WERI-Rb-1 (cell line): Measurements from ENCODE around the gene RNF208.

Experiments used
- DNase-seq: peaks from one replicate; pipeline ENCODE4 v3.0.0-alpha.2; 2020
- H3K27ac ChIP-seq: fragments of 250-450 bp; sonication (Bioruptor Pico); 2 replicates; pipeline ENCODE4 v1.5.1; 2020; ENCODE audit warnings: mild to moderate bottlenecking, moderate library complexity
- H3K27me3 ChIP-seq: fragments of 250-450 bp; sonication (Bioruptor Pico); 2 replicates; pipeline ENCODE4 v1.5.1; 2021; ENCODE audit warnings: mild to moderate bottlenecking, low read depth, moderate library complexity; ENCODE audit not compliant: insufficient read depth, severe bottlenecking
- H3K36me3 ChIP-seq: fragments of 250-450 bp; sonication (Bioruptor Pico); 2 replicates; pipeline ENCODE4 v1.5.1; 2020; ENCODE audit warnings: mild to moderate bottlenecking, moderate library complexity
- H3K4me3 ChIP-seq: 2 replicates; pipeline ENCODE4 v1.5.1; 2011; ENCODE audit warnings: low read depth, mild to moderate bottlenecking, control low read depth, low read length
- H3K9me3 ChIP-seq: fragments of 250-450 bp; sonication (Bioruptor Pico); 2 replicates; pipeline ENCODE4 v1.5.1; 2021; ENCODE audit warnings: mild to moderate bottlenecking, moderate library complexity; ENCODE audit not compliant: severe bottlenecking
- TF ChIP-seq, protein P1 (sequence below): IDR thresholded peaks from 2 replicates; pipeline ENCODE4 v1.5.1; 2011; ENCODE audit warnings: low read depth, mild to moderate bottlenecking, control low read depth, inconsistent platforms, low read length

The RNF208 gene

DNA sequence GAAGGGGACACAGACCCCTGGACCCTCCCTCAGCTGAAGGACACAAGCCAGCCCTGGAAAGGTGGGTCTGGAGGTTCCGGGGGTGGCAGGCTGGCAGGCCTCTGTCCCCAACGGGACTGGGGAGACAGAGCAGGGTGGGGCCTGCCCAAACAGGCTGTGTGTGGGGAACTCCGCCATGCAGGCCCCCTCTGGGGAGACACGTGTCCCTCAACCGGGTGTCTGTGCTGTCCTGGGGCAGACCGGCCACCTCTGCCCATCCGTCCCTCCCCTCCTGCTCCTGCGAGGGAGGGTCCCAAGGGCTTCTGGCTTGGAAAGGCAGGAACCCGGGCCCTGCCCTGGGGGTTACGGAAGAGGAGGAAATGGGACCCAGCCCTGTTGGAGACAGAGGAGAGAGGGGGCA lies 10.1 kb upstream of the RNF208 start:
- Histone ChIP-seq H3K9me3 (no peaks in the 10 kb centered on the region), H3K27me3 (no peaks in the 10 kb centered on the region), H3K4me3 (no peak overlapping the region), H3K27ac (no peak overlapping the region), H3K36me3 (no peaks in the 10 kb centered on the region)
- TF ChIP-seq, protein P1, sequence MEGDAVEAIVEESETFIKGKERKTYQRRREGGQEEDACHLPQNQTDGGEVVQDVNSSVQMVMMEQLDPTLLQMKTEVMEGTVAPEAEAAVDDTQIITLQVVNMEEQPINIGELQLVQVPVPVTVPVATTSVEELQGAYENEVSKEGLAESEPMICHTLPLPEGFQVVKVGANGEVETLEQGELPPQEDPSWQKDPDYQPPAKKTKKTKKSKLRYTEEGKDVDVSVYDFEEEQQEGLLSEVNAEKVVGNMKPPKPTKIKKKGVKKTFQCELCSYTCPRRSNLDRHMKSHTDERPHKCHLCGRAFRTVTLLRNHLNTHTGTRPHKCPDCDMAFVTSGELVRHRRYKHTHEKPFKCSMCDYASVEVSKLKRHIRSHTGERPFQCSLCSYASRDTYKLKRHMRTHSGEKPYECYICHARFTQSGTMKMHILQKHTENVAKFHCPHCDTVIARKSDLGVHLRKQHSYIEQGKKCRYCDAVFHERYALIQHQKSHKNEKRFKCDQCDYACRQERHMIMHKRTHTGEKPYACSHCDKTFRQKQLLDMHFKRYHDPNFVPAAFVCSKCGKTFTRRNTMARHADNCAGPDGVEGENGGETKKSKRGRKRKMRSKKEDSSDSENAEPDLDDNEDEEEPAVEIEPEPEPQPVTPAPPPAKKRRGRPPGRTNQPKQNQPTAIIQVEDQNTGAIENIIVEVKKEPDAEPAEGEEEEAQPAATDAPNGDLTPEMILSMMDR = no peak
- no peak for DNase-seq

DNA sequence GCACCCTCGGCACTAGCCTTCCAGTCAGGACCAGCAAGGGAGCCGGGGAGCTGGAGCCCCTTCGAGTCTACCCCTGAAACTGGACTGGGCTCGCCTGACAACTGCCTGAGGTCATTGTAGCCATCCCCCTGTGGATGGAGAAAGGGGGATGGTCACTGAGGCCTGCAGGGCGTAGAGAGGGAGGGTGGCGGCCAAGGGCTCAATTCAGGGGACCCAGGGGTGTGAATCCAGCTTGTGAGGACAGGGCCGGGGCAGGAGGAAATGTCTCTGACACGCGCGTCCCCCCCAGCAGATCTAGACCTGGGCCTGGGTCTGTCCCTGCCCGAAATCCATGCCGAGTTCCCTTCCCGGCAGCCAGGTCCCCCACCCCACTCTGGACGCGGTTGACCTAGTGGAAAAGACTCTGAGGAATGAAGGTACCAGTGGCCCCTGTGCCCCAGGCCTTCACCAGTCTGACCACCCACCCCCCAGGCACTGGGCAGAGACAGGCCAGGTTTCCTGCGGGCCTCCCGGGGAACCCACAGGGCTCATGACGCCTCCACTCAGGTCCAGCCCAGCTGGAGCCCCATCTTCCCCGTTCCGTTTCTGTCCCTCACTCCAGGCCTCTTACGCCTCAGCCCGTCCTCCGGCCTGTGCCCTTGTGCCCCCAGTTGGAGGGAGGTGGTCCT lies 9.5 kb upstream of the RNF208 start:
- no peaks in the 10 kb centered on the region for H3K27me3 ChIP-seq

DNA sequence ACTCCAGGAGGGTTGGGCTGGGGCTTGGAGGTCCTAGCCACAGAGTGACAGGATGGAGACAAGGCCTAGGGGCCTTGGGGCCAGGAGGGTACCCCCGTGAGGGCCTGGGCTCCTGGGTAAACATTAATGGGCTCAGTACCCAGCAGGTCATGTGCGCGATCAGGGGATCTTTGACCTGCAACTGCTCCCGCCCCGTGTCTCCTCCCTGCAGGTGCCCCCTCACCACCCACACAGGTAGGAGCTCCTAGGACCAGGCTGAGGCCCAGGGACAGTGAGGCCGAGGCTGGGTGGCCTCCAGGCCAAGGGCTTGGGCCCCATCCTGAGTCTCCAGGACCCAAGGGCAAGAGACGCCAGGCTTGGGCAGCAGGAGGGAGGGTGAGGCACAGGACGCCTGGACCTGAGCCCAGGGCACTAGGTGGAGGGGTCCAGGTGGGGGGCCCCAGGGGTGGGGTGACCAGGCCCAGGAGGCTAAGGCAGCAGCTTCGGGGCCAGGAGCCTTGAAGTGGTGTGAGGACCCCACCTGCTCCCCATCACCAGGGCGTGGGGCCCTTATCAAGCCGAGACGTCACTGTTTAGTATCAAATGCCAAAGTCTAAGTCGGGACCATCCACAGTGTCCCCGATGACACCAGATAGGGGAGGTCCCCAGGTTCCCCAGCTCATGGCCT lies 8.8 kb upstream of the RNF208 start, which contains the start of gene SLC34A3:
Gene SLC34A3 (plus strand): TSS at position 197 of the 667 bp plus-strand sequence. CDS start 802 bp downstream, outside the sequence.
- no peak for DNase-seq
- Histone ChIP-seq H3K27ac (no peak within 1 kb of the TSS), H3K4me3 (no peak within 1 kb of the TSS), H3K36me3 (no peaks in the 10 kb centered on the region), H3K9me3 (no peaks in the 10 kb centered on the region), H3K27me3 (no peaks in the 10 kb centered on the region)
- TF ChIP-seq, protein P1 = no peak

More for the DNA sequence above, 9.5 kb upstream of the RNF208 start:
- Histone ChIP-seq H3K4me3 (no peak overlapping the region), H3K36me3 (no peaks in the 10 kb centered on the region), H3K27ac (no peak overlapping the region), H3K9me3 (no peaks in the 10 kb centered on the region)
- TF ChIP-seq, protein P1 = no peak
- DNase-seq = no peak

DNA sequence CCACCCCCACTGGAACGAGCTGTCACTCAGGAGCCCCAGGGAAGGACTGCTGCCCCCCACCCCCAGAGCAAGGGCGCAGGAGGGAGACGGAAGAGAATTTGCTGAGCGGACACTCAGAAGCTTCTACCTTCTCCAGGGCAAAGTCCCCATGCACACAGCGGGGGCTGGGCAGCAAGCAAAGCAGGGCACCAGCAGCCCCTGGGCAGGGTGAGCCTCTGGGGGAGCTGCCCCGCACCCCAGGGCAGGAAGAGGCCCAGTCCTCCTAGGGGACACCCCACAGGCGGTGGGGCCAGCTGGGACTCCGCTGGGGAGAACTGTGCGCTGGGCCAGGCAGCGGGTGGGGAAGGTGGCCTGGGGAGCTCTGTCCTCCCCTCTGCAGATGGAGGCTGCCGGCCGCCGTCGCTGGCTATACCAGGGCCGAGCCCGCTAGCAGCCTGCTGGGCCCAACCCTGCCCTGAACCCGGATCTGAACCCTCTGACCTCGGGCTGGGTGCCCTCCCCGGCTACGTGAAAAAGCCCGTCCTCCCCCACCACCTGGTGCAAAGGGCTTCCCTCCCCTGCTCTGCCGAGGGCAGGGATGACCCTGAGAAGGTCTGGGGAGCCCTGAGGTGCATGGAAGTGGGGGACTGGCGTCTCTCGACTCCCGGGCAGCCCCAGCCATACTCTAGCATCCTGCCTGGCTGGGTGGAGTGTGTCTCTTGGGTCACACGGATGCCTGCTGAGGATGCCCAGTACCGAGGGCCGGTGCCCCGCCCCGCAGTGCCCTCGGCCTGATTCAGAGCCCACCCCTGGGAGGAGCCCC lies 8.1 kb upstream of the RNF208 start:
- Histone ChIP-seq H3K27me3 (no peaks in the 10 kb centered on the region), H3K9me3 (no peaks in the 10 kb centered on the region), H3K4me3 (no peak overlapping the region), H3K36me3 (no peaks in the 10 kb centered on the region), H3K27ac (no peak overlapping the region)
- TF ChIP-seq, protein P1 = no peak
- DNase-seq = no peak

DNA sequence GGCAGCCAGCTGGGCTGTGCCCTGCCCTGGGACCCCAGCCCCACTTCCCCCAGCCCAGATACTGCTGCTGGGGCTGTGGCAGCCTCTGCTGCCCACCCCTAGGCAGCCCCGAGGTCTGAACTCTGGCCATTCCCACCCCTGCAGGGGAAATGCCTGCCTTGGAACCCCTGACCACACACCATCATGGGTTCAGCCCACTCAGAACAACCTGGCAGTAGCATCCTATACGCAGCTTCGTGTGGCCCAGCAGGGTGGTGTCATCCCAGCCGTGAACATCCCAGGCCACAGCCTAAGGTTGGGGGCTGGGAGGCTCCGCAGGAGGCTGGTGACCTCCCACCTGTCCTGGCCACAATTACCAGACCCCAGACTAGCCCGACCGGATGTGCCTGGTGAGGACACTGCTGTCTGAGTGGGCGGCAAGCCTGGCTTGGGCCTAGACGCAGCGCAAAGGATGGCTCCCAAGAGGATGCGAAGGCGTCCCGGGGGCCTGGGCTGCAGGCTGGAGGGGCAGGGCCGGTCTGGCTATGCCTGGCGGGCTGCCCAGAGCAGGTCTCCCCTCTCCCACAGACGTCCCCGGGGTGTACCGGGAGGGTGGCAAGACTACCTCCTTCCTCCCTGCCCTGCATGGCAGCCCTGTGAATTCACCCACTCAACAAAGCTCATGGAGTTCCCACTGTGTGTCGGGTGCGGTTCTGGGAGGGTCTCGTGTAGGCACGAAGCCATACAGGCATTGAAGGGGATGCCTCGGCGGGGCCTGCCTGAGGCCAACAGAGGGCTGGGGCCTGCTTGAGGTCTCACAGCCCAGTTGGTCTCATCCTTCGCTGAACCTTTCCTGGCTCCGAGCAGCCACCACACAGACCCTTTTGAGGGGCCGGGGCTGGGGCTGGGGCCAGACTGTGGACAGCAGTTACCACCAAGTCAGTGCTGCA lies 7.2 kb upstream of the RNF208 start:
- DNase-seq = no peak
- TF ChIP-seq, protein P1 = no peak
- H3K27me3 ChIP-seq = no peaks in the 10 kb centered on the region
- H3K9me3 ChIP-seq = no peaks in the 10 kb centered on the region
- H3K36me3 ChIP-seq = no peaks in the 10 kb centered on the region
- no peak overlapping the region for H3K4me3 ChIP-seq
- H3K27ac ChIP-seq = no peak overlapping the region
